GM12892 (cell line): ENCODE data around the gene THRSP. TPM values are rescaled to one million over a fixed set of nuclear protein-coding genes. Genes with fewer than 3 reads are reported as not detected.
"Not testable (repeated sequence)": the region's sequence is repeated elsewhere in the genome, so short reads cannot be mapped to it uniquely, and the experiment has no call there.

Source experiments
- DNase-seq: peaks from one replicate; pipeline ENCODE4 v3.0.0; 2011; ENCODE audit not compliant: insufficient read length
- FAIRE-seq: peaks from 2 replicates; lab custom pipeline; 2011; peaks lifted over from hg19 to GRCh38; lab: Jason Lieb, UNC
- POLR2A ChIP-seq: IDR thresholded peaks from 2 replicates; pipeline ENCODE4 v1.6.1; 2011; ENCODE audit warnings: low read depth, low read length, control low read depth
- POLR2AphosphoS5 ChIP-seq: IDR thresholded peaks from 2 replicates; pipeline ENCODE4 v1.6.1; 2011; ENCODE audit warnings: low read depth, low read length, control low read depth
- TAF1 ChIP-seq: IDR thresholded peaks from 2 replicates; pipeline ENCODE4 v1.6.1; 2011; ENCODE audit warnings: low read depth, mild to moderate bottlenecking, control low read depth, low read length, borderline replicate concordance
- polyA plus RNA-seq: library from polyadenylated mRNA; unstranded; fragments of >200 nt; gene quantifications from one replicate; pipeline ENCODE4 v1.2.1, GENCODE V29; 2012; ENCODE audit warnings: missing spikeins, inconsistent platforms; ENCODE audit not compliant: missing spikeins

THRSP gene
- polyA plus RNA-seq = not detected

GRCh38 chr11:78063440-78064181, at the start of gene THRSP:
TSS of gene THRSP (plus strand) at chr11:78063861. CDS start at chr11:78063882, 21 bp downstream.
- no peak for DNase-seq
- no peak for FAIRE-seq
- TF ChIP-seq TAF1 (no peak), POLR2AphosphoS5 (no peak), POLR2A (no peak)

- not testable (repeated sequence) for FAIRE-seq
These were observed 48.6 kb upstream of the THRSP start for GRCh38 chr11:78014937-78015520.

GRCh38 chr11:78015878-78016277, 47.8 kb upstream of the THRSP start:
- FAIRE-seq (no peak), DNase-seq (no peak)
- TF ChIP-seq POLR2AphosphoS5 (no peak), POLR2A (no peak), TAF1 (no peak)

More at GRCh38 chr11:78014937-78015520, 48.6 kb upstream of the THRSP start:
- not testable (repeated sequence) for DNase-seq

- no peak for DNase-seq
- TF ChIP-seq POLR2A = no peak
- TF ChIP-seq TAF1 = no peak
- no peak for TF ChIP-seq POLR2AphosphoS5
- no peak for FAIRE-seq
These were observed 43.9 kb upstream of the THRSP start for GRCh38 chr11:78019808-78020207.

DNA sequence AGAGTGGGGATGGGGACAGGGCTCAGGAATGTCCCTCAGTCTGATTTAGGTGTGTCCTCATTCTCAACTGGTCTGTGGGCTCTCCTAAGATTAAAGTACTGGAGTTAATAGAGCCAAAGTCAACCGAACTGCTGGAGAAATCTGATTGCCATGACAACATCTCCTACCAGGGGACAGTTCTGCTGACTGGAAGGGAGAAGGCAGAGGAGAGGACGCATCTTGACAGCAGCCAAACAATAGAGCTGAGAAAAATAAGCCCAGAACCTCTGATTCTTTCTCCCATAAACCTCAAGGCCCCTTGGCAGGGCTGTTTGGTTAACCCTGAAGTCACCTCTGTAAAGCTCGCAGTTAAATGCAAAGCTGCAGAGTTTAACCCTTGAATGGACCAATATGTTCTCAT, 43.4 kb upstream of the THRSP start:
- no peak for DNase-seq
- FAIRE-seq = no peak
- TF ChIP-seq POLR2A (no peak), POLR2AphosphoS5 (no peak), TAF1 (no peak)

DNA sequence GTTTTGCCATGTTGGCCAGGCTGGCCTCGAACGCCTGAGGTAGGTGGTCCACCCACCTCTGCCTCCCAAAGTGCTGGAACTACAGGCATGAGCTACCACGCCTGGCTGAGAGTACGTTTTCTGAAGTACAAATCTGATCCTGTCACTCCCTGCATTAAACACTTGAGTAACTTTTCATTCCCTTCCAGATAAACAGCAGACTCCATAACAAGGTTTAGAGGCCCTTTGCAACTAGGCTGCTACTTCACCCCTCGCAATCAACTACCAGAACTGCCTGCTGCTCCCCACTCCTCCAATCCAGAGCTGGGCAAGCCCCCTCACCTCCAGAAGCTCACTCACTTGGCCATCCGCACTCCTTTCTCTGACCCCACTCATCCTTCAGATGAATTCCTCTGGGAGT, 42.0 kb upstream of the THRSP start:
- FAIRE-seq = no peak
- no peak for TF ChIP-seq TAF1
- no peak for TF ChIP-seq POLR2A
- no peak for TF ChIP-seq POLR2AphosphoS5

GRCh38 chr11:78022397-78023396, 41.0 kb upstream of the THRSP start, which contains the start of gene KCTD14:
TSS of gene KCTD14 (minus strand) at chr11:78023276. CDS start at chr11:78023249, 27 bp downstream.
- no peak for TF ChIP-seq TAF1
- no peak for TF ChIP-seq POLR2AphosphoS5
- no peak for TF ChIP-seq POLR2A
- FAIRE-seq (no peak), DNase-seq (no peak)

More for the DNA sequence above, 42.0 kb upstream of the THRSP start:
- DNase-seq = no peak

DNA sequence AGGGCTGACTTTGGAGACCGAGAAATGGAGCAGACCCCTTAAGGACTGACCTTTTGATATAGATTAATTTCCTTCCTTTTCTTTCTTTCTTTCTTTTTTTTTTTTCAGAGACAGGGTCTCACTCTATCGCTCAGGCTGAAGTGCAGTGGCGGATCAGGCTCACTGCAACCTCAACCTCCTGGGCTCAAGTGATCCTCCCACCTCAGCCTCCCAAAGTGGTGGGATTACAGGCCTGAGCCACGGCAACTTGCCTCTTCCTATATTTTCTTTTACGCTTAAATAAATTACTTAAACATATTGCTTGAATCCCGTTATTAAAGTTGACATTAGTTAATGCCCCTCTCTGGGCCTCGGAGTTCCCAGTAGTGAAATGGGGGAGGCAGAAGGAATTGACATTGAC, 40.2 kb upstream of the THRSP start:
- TF ChIP-seq TAF1 (no peak), POLR2AphosphoS5 (no peak), POLR2A (no peak)

DNA sequence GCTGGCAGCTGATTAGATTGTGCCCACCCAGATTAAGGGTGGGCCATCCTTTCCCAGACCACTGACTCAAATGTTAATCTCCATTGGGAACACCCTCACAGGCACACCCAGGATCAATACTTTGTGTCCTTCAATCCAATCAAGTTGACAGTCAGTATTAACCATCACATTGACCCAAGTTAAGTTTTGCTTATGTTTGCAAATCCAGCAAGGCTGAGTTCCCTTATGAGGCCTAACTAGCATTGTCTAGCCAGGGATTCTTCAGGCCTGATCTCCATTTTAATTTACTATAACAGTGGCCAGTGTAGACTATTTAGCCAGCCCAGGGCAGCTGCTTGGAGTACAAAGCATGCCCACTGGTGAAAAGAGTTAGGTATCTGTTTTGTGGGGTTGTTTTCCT, 38.3 kb upstream of the THRSP start:
- no peak for DNase-seq
- no peak for TF ChIP-seq POLR2A
- no peak for TF ChIP-seq POLR2AphosphoS5
- TF ChIP-seq TAF1 = no peak
- FAIRE-seq = no peak

More for the DNA sequence above, 40.2 kb upstream of the THRSP start:
- no peak for DNase-seq
- no peak for FAIRE-seq

DNA sequence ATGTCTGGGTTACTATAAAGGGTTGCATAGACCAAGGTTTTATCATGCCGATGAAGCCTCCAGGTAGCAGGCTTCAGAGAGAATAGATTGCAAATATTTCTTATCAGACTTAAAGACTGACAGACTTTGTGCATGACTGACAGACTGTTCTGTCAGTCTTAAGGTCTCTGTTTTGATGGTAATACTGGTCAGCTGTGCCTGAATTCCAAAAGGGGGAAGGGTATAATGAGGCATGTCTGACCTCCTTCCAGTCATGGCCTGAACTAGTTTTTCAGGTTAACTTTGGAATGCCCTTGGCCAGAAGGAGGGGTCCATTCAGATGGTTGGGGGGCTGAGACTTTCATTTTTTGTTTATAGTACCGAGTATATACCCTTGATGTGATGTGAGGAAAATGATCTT, 35.9 kb upstream of the THRSP start:
- FAIRE-seq = no peak
- TF ChIP-seq POLR2A (no peak), POLR2AphosphoS5 (no peak), TAF1 (no peak)
- DNase-seq = no peak

GRCh38 chr11:78028423-78028822, 35.2 kb upstream of the THRSP start:
- FAIRE-seq, DNase-seq: not testable (repeated sequence)
